ENCODE data around the gene MACROD1. TPM values are rescaled to one million over a fixed set of nuclear protein-coding genes. Genes with fewer than 3 reads are reported as not detected.
"Not testable (repeated sequence)": the region's sequence is repeated elsewhere in the genome, so short reads cannot be mapped to it uniquely, and the experiment has no call there.

The MACROD1 gene
- total RNA-seq, 1 donor from 2014 or later: 20.6 TPM

DNA sequence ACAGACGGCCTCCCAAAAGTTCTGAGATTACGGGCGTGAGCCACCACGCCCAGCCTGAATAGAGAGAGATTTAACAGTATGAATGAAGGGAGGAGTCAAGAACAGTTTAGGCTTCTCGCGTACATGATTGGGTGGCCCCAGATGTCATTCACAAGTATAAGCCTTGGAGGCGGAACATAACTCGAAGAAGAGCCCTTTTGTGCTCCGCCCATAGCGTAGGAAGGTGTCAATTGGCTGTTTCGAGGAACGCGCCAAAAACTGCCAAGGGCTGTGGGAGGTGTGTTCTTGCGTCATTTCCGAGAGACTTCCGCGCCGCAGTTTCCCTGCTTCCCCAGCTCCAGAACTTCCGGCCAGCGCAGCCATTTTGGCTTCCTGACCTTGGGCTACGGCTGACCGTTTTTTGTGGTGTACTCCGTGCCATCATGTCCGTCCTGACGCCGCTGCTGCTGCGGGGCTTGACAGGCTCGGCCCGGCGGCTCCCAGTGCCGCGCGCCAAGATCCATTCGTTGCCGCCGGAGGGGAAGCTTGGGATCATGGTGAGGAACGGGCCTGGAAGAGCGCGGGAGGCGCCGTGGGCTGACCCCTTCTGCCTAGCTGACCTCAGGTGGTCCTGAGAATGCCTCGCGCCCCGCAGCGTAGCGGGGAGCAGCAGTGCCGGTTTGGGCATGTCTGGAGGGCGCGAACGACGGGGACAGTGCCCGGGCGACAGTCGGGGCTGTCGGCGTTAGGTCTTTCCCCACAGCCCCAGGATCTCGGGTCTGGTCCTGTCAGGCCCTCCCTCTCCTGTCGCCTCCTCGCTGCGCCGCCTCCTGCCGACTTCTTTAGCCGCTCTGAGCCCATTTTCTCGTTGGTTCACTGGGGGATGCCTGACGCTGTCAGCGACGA lies 191.4 kb downstream of the MACROD1 start, which contains the start of gene COX8A:
Gene COX8A (plus strand): TSS at position 362 of the 885 bp plus-strand sequence. CDS start 61 bp downstream, at position 423.
- DNase-seq (ENCODE audit: low spot score): peak; percentile 97
- peak; percentile 99 for ATAC-seq
- intact Hi-C loops (cut with DNase I): no loop called here

DNA sequence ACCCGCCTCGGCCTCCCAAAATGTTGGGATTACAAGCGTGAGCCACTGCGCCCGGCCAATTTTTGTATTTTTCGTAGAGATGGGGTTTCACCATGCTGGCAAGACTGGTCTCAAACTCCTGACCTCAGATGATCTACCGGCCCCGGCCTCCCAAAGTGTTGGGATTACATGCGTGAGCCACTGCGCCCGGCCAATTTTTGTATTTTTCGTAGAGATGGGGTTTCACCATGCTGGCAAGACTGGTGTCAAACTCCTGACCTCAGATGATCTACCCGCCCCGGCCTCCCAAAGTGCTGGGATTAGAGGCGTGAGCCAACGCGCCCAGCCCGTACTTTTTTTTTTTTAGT lies 192.0 kb downstream of the MACROD1 start:
- ATAC-seq; intact Hi-C loops (cut with DNase I); DNase-seq (ENCODE audit: low spot score): not testable (repeated sequence)

DNA sequence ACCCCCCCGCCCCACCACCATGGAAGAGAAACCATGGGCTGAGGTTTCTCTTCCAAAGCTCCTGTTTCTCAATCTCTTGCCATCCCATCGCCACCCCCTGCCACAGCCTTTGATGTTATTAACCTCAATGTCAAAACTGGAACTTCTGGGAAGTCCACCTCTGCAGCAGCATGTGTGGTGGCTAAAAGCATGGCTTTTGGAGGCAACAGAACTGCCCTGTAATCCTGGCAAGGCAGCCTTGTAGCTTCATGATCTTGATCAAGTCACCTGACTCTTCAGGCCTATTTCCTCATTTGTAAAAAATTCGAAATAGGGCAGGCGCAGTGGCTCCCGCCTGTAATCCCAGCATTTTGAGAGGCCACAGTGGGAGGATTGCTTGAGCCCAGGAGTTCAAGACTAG lies 195.0 kb downstream of the MACROD1 start:
- intact Hi-C loops (cut with DNase I): no loop called here
- ATAC-seq (no peak), DNase-seq (ENCODE audit: low spot score) (no peak)

DNA sequence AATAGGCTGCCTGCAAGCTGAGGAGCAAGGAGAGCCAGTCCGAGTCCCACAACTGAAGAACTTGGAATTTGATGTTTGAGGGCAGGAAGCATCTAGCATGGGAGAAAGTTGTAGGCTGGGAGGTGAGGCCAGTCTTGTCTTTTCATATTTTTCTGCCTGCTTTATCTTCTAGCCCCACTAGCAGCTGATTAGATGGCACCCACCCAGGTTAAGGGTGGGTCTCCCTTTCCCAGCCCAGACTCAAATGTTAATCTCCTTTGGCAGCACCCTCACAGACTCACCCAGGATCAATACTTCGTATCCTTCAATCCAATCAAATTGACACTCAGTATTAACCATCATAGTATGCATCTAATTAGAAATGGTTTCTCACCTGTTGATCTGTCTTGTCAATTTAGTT lies 196.5 kb downstream of the MACROD1 start:
- ATAC-seq (no peak), DNase-seq (ENCODE audit: low spot score) (no peak)
- intact Hi-C loops (cut with DNase I): no loop called here

DNA sequence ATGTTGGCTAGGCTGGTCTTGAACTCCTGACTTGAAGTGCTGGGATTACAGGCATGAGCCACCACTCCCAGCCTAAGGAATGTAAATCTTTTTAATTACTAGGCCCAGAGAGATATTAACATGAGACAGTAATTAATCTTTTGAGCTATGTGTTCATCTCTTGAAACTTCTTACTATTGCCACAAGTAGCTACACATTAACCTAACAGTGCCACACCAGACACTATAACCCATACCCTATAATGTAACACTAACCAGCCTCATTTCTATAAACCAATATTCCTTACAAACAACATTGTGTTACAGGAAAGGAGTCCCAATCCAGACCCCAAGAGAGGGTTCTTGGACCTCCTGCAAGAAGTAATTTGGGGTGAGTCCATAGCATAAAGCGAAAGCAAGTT lies 199.5 kb downstream of the MACROD1 start:
- DNase-seq (ENCODE audit: low spot score): no peak

DNA sequence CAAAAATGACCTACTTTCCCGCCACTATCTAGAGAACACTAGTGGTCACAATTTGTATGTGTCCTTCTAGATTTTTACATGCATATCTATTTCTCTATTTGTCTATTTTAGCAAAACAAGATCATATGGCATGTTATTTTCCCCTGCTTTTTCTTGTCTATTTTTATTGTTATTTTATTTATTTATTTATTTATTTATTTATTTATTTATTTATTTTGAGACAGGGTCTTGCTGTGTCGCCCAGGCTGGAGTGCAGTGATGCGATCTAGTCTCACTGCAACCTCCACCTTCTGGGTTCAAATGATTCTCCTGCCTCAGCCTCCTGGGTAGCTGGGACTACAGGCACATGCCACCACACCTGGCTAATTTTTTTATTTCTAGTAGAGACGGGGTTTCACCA lies 202.0 kb downstream of the MACROD1 start:
- intact Hi-C loops (cut with DNase I): not testable (repeated sequence)

More for the DNA sequence above, 199.5 kb downstream of the MACROD1 start:
- intact Hi-C loops (cut with DNase I): no loop called here
- ATAC-seq: no peak

DNA sequence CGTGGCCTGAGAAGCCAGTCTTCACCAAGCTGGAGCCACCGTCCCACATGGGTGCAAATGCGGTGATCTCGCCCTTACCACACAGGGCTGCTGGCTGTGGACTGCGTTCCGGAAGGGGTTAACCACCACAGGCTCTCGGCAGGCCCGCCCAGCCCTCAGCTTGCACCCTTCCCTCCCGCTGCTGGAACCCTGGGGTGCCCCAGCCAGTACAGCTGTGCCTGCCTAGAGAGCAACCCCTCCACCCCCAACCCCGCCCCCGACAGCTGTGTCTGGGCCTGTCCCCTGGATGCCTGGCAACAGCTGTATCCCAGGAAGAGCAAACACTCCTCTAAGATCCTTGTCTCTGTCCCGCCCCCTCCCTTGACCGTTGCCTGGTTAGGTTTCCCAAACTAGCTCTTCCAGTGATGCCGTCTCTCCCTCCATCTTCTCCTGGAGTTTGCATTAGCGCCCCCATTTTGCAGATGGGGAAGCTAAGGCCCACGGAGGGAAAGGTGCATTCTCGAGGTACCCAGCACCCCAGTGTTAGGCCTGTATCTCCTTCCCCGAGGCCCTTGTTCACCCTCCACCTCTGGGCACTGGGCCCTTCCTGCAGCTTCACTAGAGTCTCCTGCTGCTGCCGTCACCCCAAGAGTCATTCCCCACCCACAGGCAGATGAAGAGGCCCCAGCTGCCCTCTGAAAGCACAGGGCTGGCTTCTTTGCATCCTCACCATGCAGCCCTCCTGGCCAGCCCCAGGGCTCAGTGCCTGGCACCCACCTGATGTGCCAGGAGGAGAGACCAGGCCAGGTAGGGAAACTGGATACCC lies 204.1 kb downstream of the MACROD1 start:
- DNase-seq (ENCODE audit: low spot score) (no peak), ATAC-seq (peak; percentile 68)
- intact Hi-C loops (cut with DNase I): no loop called here

More for the DNA sequence above, 202.0 kb downstream of the MACROD1 start:
- DNase-seq (ENCODE audit: low spot score); ATAC-seq: not testable (repeated sequence)

DNA sequence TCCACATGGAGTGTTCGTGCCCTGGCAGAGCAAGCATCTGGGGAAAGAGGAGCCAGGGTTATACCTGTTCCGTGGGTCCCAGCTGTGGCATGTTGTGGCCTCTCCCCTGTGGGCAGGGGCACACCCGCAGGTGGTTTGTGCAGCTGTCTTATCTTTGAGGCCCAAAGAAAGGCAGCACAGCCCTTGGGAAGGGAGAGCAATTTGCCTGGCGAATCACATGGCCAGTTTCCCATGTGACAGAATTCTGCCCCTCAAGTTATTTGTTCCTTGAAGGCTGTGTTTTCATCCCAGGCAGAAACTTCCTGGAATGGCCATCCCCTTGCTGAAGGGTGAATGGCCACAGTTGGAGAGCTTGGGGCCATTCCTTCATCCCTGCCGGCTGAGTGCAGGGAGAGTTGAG lies 207.9 kb downstream of the MACROD1 start:
- DNase-seq (ENCODE audit: low spot score): no peak
- ATAC-seq: no peak
- intact Hi-C loops (cut with DNase I): no loop called here

DNA sequence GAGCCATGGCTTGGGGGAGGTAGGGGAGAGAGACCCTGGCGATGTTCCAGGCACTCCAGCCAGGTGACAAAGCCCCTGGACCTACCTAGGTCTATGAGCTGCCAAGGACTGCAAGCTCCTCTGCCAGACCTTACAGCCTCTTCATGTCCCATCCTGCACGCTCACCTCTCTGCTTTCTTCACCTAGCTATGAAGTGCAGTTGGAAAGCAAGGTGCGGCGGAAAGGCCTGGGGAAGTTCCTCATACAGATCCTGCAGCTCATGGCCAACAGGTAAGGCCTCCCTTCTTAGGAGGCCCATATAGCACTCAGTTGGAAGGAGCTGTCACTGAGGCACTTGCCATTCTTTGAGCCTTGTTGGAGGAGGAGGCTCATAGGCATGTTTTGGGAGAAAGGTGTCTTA lies 213.3 kb downstream of the MACROD1 start:
- intact Hi-C loops (cut with DNase I): no loop called here
- no peak for ATAC-seq
- no peak for DNase-seq (ENCODE audit: low spot score)

DNA sequence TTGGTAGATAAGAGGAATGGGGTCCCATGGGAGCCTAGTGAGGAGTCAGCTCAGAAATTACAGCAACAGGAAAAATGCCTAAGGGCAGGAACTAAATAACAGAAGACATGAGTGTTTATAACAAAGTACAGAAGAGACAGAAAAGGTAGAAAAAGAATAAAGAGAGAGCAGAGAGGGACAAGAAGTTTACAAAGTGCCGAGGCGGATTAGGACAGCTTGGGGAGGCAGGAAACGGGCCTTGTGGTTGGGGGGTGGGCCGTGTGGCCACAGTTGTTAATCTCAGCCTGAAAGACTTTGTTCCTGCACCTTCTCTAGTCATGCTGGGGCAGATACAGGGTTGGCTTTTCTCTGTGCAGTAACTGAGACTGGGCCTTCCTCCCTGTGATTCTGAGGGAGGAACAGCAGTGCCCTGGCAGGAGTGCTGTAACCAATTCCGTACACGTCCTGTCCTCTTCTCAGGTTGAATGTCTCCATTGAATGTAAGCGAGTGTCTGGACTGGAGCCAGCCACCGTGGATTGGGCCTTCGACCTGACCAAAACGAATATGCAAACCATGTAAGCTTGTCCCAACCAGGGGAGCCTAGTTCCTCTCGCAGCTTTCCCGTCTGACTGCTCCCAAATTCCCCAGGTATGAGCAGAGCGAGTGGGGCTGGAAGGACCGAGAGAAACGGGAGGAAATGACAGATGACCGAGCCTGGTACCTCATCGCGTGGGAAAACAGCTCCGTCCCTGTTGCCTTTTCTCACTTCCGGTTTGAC lies 214.0 kb downstream of the MACROD1 start:
- ATAC-seq (no peak), DNase-seq (ENCODE audit: low spot score) (no peak)
- intact Hi-C loops (cut with DNase I): no loop called here

Other genes with a start within 250 kb of the MACROD1 start
- gene RCOR2, start 248.9 kb downstream of the MACROD1 start, total RNA-seq: 0.40 TPM
- 14.5 TPM for gene NAA40, start 227.1 kb downstream of the MACROD1 start, total RNA-seq
- 118 TPM for gene COX8A, start 191.5 kb downstream of the MACROD1 start, total RNA-seq
- 38.7 TPM for gene OTUB1, start 179.7 kb downstream of the MACROD1 start, total RNA-seq
- 3.5 TPM for gene FLRT1, start 130.2 kb downstream of the MACROD1 start, total RNA-seq
- 87.6 TPM for gene STIP1, start 20.1 kb upstream of the MACROD1 start, total RNA-seq
- gene FERMT3, start 40.6 kb upstream of the MACROD1 start, total RNA-seq: 20.7 TPM
- gene TRPT1, start 60.1 kb upstream of the MACROD1 start, total RNA-seq: 20.6 TPM
- 28.0 TPM for gene NUDT22, start 60.2 kb upstream of the MACROD1 start, total RNA-seq
- 30.4 TPM for gene DNAJC4, start 64.4 kb upstream of the MACROD1 start, total RNA-seq
- gene VEGFB, start 68.5 kb upstream of the MACROD1 start, total RNA-seq: 134 TPM
- gene FKBP2, start 75.0 kb upstream of the MACROD1 start, total RNA-seq: 56.2 TPM
- gene PPP1R14B, start 80.8 kb upstream of the MACROD1 start, total RNA-seq: 48.8 TPM
- gene PLCB3, start 85.4 kb upstream of the MACROD1 start, total RNA-seq: 23.6 TPM
- gene BAD, start 118.6 kb upstream of the MACROD1 start, total RNA-seq: 47.4 TPM
- 34.4 TPM for gene GPR137, start 119.7 kb upstream of the MACROD1 start, total RNA-seq
- not detected for gene KCNK4, start 125.2 kb upstream of the MACROD1 start, total RNA-seq
- gene CATSPERZ, start 134.2 kb upstream of the MACROD1 start, total RNA-seq: not detected
- 17.4 TPM for gene ESRRA, start 139.4 kb upstream of the MACROD1 start, total RNA-seq
- 149 TPM for gene TRMT112, start 151.4 kb upstream of the MACROD1 start, total RNA-seq
- 143 TPM for gene PRDX5, start 152.0 kb upstream of the MACROD1 start, total RNA-seq
- gene CCDC88B, start 174.1 kb upstream of the MACROD1 start, total RNA-seq: 12.9 TPM
- 23.8 TPM for gene RPS6KA4, start 193.0 kb upstream of the MACROD1 start, total RNA-seq